Transverse colon (tissue), 4 donors: ENCODE measurements around the gene TH. TPM values are rescaled to one million over a fixed set of nuclear protein-coding genes. Genes with fewer than 3 reads are reported as not detected.

Experiments
- DNase-seq: peaks from one replicate; pipeline ENCODE4 v3.0.0-alpha.2; 2019
- H3K27ac ChIP-seq, 4 donors: fragments of 200-600 bp; sonication (generic); 2 replicates each; pipeline ENCODE4 v1.5.1; 2016 to 2018; ENCODE audit warnings: inconsistent platforms in 4 of 4
- H3K27me3 ChIP-seq: fragments of 200-600 bp; sonication (generic); 2 replicates; pipeline ENCODE4 v1.5.1; 2017; ENCODE audit warnings: inconsistent platforms
- H3K36me3 ChIP-seq, 4 donors: fragments of 200-600 bp; sonication (generic); 2 replicates each; pipeline ENCODE4 v1.5.1; 2017 to 2019; ENCODE audit warnings: inconsistent platforms in 4 of 4
- H3K4me1 ChIP-seq, 4 donors: fragments of 200-600 bp; sonication (generic); 2 replicates each; pipeline ENCODE4 v1.5.1; 2017 to 2020; ENCODE audit warnings: inconsistent platforms in 4 of 4
- H3K4me3 ChIP-seq, 4 donors: fragments of 200-600 bp; sonication (generic); 1 replicate in 1 of 4; 2 replicates in 3 of 4; pipeline versions ENCODE4 v1.5.1 to v1.6.1; 2017 to 2019; ENCODE audit warnings: inconsistent platforms in 4 of 4
- H3K9me3 ChIP-seq, 2 donors: fragments of 200-600 bp; sonication (generic); 2 replicates each; pipeline ENCODE4 v1.5.1; 2017 to 2019; ENCODE audit warnings: inconsistent platforms in 2 of 2
- CTCF ChIP-seq, 5 experiments: fragments of 200-600 bp in 3 of 5; fragments of 450-650 bp in 2 of 5; sonication (generic) in 3 of 5; IDR thresholded peaks; 1 replicate in 2 of 5; 2 replicates in 3 of 5; pipeline ENCODE4 v1.5.1; 2016 to 2017; ENCODE audit warnings: antibody characterized with exemption in 5 of 5, inconsistent platforms in 3 of 5, mild to moderate bottlenecking in 2 of 5, moderate library complexity in 1 of 5
- EP300 ChIP-seq: sonication (generic); formaldehyde crosslinking; IDR thresholded peaks from one replicate; pipeline ENCODE4 v1.6.1; 2017; ENCODE audit warnings: antibody characterized with exemption, low read depth
- POLR2A ChIP-seq: fragments of 450-650 bp; IDR thresholded peaks from one replicate; pipeline ENCODE4 v1.6.1; 2016; ENCODE audit warnings: antibody characterized with exemption, mild to moderate bottlenecking, moderate library complexity
- POLR2AphosphoS5 ChIP-seq, 3 donors: sonication (generic); formaldehyde crosslinking; IDR thresholded peaks; one replicate each; pipeline ENCODE4 v1.6.1; 2016; ENCODE audit warnings: antibody characterized with exemption in 3 of 3
- WGBS, 2 donors: methylation state at CpG; one replicate each; pipeline ENCODE4 v1.1.5; 2018; ENCODE audit warnings: low coverage in 1 of 2; 5-methylcytosine and 5-hydroxymethylcytosine counted together
- in situ Hi-C, 4 donors: fragments of 200-750 bp; cut with MboI; loops; one replicate each; pipeline versions ENCODE4 v1.15.0 to v1.15.1; 2017; ENCODE audit warnings: low sequenced_read_pairs in 3 of 4, low pct_ligation_motif_present in 1 of 4, low pct_unique_long_range_greater_than_20kb in 1 of 4
- intact Hi-C: fragments of 100-400 bp; cut with DNase I; formaldehyde crosslinking; loops from one replicate; pipeline ENCODE4 v1.15.1; 2023; ENCODE audit warnings: low total_unique reads
- total RNA-seq, 4 donors: library from RNA; depleted of rRNA; stranded (reverse); fragments of >200 nt; gene quantifications; one replicate each; pipeline ENCODE4 v1.1.0, GENCODE V29; 2016

Gene TH
- total RNA-seq, 4 donors from 2014 or later: not detected

- Histone ChIP-seq H3K36me3 (no peaks in the 10 kb centered on the region), H3K27ac (no peak overlapping the region), H3K4me3 (no peak overlapping the region), H3K4me1 (no peaks in the 10 kb centered on the region), H3K27me3 (peaks cover 8% of the 10 kb centered on the region), H3K9me3 (no peaks in the 10 kb centered on the region)
- no peak for DNase-seq
- in situ Hi-C loops: loop anchor here in 3 of 4 donors (25.0 kb wide), 2 partner anchors 461 to 486 kb away; partner anchors contain the start of gene KRTAP5-6 (in 2 of the 3)
- intact Hi-C loops: no loop called here
- WGBS, 2 donors: 59% methylated on average over 7 of the region's 11 CpGs; no CpG with 5 or more reads in 1 of the 2 donors
- TF ChIP-seq CTCF (IDR thresholded peaks at IDR 0.05) (no peak), EP300 (no peak), POLR2AphosphoS5 (IDR thresholded peaks at IDR 0.05) (no peak), POLR2A (no peak)
These were observed 2.1 kb upstream of the TH start for GRCh38 chr11:2173761-2174160.

- intact Hi-C loops (no loop called here), in situ Hi-C loops (loop anchor here in 3 of 4 donors (25.0 kb wide), 2 partner anchors 461 to 486 kb away; partner anchors contain the start of gene KRTAP5-6 (in 2 of the 3))
- WGBS, 2 donors: 75% methylated on average over 16 of the region's 16 CpGs; no CpG with 5 or more reads in 1 of the 2 donors
- DNase-seq: no peak
- TF ChIP-seq POLR2AphosphoS5 (IDR thresholded peaks at IDR 0.05): no peak
- no peak for TF ChIP-seq CTCF (IDR thresholded peaks at IDR 0.05)
- no peak for TF ChIP-seq POLR2A
- TF ChIP-seq EP300: no peak
- Histone ChIP-seq H3K27ac (no peak overlapping the region), H3K36me3 (no peaks in the 10 kb centered on the region), H3K4me3 (no peak overlapping the region), H3K9me3 (no peaks in the 10 kb centered on the region), H3K4me1 (no peaks in the 10 kb centered on the region), H3K27me3 (peaks cover 10% of the 10 kb centered on the region)
These were observed 1.6 kb upstream of the TH start for GRCh38 chr11:2173150-2173693.

- Histone ChIP-seq H3K27me3 (peaks cover 12% of the 10 kb centered on the region), H3K27ac (no peak overlapping the region), H3K36me3 (no peaks in the 10 kb centered on the region), H3K4me1 (no peaks in the 10 kb centered on the region), H3K4me3 (no peak overlapping the region), H3K9me3 (no peaks in the 10 kb centered on the region)
- in situ Hi-C loops: loop anchor here in 3 of 4 donors (25.0 kb wide), 2 partner anchors 460 to 485 kb away; partner anchors contain the start of gene KRTAP5-6 (in 2 of the 3)
- no peak for DNase-seq
- WGBS, 2 donors: 76% methylated on average over 12 of the region's 12 CpGs; no CpG with 5 or more reads in 1 of the 2 donors
- intact Hi-C loops: no loop called here
- TF ChIP-seq POLR2A: no peak
- no peak for TF ChIP-seq POLR2AphosphoS5 (IDR thresholded peaks at IDR 0.05)
- TF ChIP-seq EP300: no peak
- TF ChIP-seq CTCF (IDR thresholded peaks at IDR 0.05): no peak
These were observed 1.1 kb upstream of the TH start for GRCh38 chr11:2172676-2173075.

GRCh38 chr11:2169626-2170570 lies 1.7 kb downstream of the TH start:
- Histone ChIP-seq H3K4me1 (peaks cover 3 to 9% (median 7%) of the 10 kb centered on the region in 4 donors), H3K27me3 (peaks cover 39% of the 10 kb centered on the region), H3K9me3 (no peaks in the 10 kb centered on the region), H3K4me3 (no peak overlapping the region), H3K27ac (no peak overlapping the region), H3K36me3 (no peaks in the 10 kb centered on the region)
- in situ Hi-C loops (loop anchor here in 3 of 4 donors (25.0 kb wide), 2 partner anchors 458 to 483 kb away; partner anchors contain the start of gene KRTAP5-6 (in 2 of the 3)), intact Hi-C loops (no loop called here)
- TF ChIP-seq CTCF (IDR thresholded peaks at IDR 0.05) (no peak), EP300 (no peak), POLR2A (no peak), POLR2AphosphoS5 (IDR thresholded peaks at IDR 0.05) (no peak)
- no peak for DNase-seq
- 64 to 80% methylated on average over 1 to 35 of the region's 45 CpGs for WGBS, 2 donors
